Measurements from ENCODE around the gene ADAM11.
"Not testable (repeated sequence)": the region's sequence is repeated elsewhere in the genome, so short reads cannot be mapped to it uniquely, and the experiment has no call there.

Gene ADAM11

GRCh38 chr17:44758414-44759085, at the start of gene ADAM11:
ADAM11 (plus strand) TSS chr17:44758988; CDS start chr17:44759200, 212 bp downstream.
- DNase-seq (ENCODE audit: low read depth in 2 of 2): no peak

GRCh38 chr17:44719444-44719843, 39.3 kb upstream of the ADAM11 start:
- DNase-seq (ENCODE audit: low read depth in 2 of 2): no peak

DNA sequence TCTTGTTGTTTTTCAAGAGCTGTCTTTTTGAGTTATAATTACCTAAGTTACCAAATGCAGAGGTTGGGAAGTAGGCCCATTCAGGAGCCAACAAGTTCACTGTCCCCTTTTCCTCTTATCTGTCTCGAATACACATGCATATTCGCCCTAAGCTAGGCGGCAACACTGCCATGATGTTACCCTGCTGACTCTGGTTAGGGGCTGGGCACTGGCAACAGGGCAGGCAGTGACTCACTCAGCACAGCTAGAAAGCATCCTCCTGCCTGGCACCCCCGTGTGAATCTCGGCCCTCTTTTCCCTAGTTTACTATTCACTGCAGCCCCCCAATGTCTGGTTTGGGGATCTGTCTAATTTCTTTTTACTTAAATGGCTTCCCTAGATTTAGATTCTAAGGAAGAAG, 36.5 kb upstream of the ADAM11 start:
- DNase-seq (ENCODE audit: low read depth in 2 of 2): no peak

- DNase-seq (ENCODE audit: low read depth in 2 of 2): not testable (repeated sequence)
Observed at GRCh38 chr17:44726121-44726520, 32.7 kb upstream of the ADAM11 start.

DNA sequence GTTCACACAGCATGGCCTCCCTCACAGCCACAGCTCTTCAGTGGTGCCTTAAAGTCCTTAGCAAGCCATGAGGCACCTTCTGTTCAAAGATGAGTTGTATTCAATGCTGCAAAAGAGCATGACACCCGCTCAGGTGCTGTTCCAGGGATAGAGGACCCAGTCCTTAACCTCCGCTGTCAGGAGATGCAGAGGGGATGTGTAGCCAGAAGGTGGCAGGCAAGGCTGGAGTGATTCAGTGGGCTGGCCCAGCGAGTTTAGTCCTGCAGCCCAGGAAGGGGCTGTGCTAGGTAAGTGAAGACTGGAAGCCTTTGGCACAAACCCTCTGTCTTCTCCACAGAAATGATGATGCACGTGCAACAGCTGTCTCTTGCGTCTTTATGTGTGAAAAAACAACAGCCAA, 25.0 kb upstream of the ADAM11 start:
- no peak for DNase-seq (ENCODE audit: low read depth in 2 of 2)

DNA sequence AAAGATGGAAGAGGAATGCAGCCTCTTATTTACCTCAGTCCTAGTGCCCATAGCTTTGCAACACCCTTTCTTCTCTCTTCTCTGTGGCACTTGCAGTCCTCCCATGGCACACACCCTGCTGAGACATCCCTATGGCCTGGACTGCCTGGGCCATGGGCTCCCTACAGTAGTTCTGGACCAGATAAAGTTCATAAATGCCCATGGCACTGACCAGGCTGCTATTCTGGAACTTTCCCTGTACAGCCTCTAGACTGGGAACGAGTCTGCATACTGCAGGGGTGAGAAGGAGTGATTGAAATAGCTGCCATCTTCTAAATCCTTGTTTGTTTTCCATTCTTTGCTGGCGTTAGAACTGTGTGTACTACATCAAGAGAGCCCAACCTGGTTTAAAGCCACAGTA, 24.5 kb upstream of the ADAM11 start:
- no peak for DNase-seq (ENCODE audit: low read depth in 2 of 2)

DNA sequence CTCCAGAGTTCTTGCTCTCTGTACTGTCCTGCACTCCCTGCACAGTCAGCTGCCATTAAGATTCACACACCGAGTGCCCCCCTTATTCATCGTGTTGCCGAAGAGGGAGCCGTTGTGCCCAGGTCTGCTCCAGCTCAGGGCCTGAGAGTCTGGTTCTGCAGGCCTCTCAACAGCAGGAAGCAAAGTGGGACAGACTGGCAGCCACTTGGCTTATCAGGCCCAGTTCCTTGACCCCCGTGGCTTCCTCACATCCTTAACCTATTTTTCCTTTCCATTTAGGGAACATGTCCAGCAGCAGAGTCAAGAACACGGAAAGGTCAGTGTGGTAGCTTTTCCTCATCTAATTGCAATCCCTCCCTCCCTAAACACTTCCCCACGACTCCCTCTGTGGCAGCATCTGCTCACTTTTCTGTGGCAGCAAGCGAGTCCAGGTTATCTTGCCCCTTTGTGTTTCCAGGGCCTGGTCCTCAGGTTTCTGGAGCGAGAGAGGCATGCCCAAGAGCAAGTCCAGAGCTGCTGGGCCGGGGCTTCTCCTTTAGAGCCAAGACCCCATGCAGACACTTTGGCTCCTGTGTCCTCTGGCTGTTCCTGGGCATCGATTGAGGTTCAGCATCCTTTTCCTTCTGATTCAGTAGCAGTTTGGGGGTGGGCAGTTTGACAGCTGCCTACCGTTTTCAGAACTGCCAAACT, 22.1 kb upstream of the ADAM11 start:
- no peak for DNase-seq (ENCODE audit: low read depth in 2 of 2)

- DNase-seq (ENCODE audit: low read depth in 2 of 2): no peak
Observed at GRCh38 chr17:44738214-44738906, 20.4 kb upstream of the ADAM11 start.

DNA sequence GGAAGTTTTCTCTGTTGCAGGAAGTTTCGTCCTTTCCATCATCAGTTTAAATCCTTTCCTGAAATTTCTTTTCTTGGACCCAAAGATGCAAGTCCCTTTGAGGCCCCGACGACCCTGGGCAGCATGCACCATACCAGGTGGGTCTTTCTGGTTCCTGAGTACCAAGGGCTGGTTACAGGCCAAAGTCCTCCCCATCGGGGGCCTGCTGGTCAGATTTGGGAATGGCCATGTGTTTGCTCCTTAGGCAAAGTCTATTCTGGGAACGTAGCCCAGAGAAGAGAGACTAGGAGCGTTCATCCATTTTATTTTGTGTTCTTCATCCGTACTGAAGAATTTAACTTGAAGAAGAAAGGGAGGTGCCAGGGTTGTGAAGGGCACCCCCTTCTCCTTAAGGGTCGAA, 17.5 kb upstream of the ADAM11 start:
- no peak for DNase-seq (ENCODE audit: low read depth in 2 of 2)

GRCh38 chr17:44745301-44745700, 13.5 kb upstream of the ADAM11 start:
- DNase-seq (ENCODE audit: low read depth in 2 of 2): no peak

GRCh38 chr17:44745738-44746137, 13.1 kb upstream of the ADAM11 start:
- DNase-seq (ENCODE audit: low read depth in 2 of 2): not testable (repeated sequence)

GRCh38 chr17:44747566-44747965, 11.2 kb upstream of the ADAM11 start:
- no peak for DNase-seq (ENCODE audit: low read depth in 2 of 2)

DNA sequence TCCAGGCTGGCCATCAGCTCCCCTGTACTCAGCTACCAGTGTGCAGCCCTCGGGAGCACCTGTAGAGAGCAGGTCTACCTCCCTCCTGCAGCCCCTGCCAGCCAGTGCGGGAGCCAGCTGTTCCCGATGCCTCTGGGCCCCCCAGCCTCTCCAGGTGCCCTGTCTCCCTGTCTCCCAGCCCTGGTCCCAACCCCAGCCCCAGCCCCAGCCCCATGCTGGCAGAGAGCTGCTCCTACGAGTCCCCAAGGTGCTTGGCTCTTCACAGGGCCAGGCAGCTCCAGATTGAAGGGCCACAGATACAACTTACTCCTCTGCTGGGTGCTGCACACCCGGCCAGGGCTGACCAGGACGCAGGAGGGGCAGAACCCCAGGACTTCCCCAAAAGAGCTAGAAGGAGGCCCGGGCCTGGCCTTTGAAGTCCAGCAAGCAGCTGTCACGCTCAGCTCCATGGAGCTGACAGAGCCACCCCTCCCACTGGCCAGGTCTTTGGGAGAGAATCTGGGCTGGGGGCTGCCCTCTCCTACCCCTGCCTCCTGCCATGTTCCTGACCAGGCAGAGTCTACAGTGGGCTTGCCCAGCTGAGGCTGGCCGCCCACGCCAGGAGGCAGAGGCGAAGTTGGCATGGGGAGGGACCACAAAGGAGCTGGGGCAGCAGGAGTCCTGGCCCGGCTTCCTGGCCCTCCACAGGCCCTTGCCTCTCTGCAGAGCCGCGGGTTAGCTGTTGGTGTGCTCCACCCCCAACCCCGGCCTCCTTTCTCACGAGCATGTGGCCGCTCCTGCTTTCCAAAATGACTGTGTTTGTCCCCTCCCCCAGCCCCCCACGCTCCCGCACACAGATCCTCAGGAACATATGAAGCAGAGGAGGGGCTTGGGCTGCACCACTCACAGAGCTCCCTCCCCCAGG, 9.5 kb upstream of the ADAM11 start:
- DNase-seq (ENCODE audit: low read depth in 2 of 2): no peak

DNA sequence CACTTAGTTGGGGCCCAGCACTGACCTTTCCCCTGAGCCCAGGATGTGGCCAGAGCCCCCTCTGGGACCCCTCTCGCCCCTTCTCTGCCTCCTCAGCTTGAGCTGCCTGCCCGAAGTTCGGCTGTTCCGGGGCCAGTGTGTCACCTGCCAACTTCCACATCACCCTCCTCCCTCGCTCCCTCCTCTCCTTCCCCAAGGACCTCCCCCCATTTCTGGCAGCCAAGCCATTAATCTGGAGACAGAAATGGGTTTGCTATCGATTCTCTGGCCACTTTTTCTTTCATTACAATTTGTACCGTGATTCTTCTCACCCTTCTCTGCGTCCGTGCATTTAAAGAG, 8.8 kb upstream of the ADAM11 start:
- DNase-seq (ENCODE audit: low read depth in 2 of 2): no peak

- DNase-seq (ENCODE audit: low read depth in 2 of 2): no peak
Observed at GRCh38 chr17:44751331-44751730, 7.5 kb upstream of the ADAM11 start.

- no peak for DNase-seq (ENCODE audit: low read depth in 2 of 2)
Observed at GRCh38 chr17:44751806-44752205, 7.0 kb upstream of the ADAM11 start.

DNA sequence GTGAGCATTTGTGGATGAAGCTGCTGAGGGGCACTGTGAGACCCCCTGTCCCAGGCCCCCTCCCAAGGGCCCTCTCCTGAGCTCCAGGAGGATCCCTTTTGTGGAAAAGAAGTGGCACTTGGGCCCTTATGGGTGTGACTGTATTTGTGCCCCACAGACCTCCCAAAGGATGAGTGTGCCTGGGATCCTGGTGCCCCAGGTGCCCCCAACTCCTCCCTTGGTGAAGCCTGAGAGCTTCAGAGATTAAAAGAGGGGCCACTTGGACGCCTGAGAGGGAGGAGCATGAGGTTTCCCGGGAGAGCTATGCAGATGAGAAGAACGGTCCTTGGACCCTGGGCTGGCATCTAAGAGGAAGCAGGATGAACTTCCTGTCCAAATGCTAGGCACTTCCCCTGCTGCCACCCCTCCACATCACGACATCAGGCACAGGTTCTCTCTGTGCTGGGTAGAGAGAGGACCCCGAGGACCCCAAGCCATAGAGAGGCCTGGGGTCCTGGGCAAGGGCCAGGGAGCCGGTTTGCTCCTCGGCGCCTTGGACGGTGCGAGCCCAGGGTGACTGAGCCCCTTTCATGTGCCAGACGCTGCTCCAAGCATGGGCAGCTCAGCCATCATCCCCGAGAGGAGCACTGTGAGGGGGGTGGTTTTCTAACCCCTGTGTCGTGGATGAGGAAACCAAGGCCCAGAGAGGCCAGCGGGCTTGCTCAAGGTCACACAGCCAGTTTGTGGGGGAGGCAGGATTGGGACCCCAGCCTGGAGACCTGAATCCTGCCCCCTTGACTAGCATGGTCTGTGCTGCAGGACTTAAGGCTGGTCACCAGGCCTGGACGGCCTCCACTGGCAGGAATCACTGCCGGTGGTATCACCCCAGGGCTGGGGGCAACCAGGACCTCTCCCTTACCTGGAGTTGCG, 5.6 kb upstream of the ADAM11 start:
- DNase-seq (ENCODE audit: low read depth in 2 of 2): no peak

- no peak for DNase-seq (ENCODE audit: low read depth in 2 of 2)
Observed at GRCh38 chr17:44754276-44754675, 4.5 kb upstream of the ADAM11 start.

DNA sequence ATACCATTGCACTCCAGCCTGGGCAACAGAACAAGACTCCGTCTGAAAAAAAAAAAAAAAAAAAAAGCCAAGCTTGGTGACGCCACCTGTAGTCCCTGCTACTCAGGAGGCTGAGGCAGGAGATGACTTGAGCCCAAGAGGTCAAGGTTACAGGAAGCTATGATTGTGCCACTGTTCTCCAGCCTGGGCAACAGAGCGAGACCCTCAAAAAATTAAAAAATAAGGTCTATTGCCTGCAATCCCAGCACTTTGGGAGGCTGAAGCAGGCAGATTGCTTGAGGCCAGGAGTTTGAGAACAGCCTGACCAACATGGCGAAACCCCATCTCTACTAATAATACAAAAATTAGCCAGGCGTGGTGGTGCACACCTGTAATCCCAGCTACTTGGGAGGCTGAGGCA, 3.6 kb upstream of the ADAM11 start:
- not testable (repeated sequence) for DNase-seq (ENCODE audit: low read depth in 2 of 2)

DNA sequence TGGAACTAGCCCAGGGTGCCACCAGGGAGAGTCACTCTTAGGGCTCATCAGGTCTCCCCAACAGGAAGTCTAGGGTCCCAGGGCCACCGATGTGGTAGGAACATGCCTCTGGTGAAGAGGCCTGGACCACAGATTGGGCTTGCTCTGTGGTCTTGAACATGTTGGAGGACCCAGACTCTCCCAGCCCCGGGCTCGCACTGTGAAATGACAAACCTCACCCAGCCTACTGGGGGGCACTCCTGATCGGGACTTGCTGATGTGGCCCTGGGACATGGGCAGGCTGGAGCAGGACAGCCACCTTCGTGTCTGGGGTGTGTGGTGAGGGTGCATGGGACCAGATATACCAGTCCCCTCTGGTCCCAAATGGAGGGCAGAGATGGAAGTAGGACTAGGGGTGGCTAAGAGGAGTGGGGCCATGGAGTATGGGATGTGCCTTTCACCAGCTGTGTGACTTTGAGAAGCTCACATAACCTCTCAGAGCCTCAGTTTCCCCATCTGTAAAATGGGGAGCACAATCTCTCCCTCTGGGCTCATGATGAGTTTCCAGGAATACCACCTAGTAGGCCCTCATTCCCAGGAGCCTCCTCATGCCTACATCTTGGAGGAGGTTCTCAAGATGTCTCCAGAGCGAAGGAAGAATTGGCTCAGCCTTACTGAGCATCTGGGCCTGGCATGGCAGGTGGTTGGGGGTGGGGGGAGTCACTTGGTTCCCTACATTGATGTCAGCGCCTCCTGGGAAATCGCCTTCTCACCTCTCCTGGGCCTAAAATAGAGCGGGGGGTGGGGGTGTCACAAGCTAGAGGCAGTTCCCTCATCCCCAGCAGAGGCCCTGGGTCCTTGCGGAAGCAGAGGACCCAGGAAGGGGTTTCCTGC, 1.5 kb upstream of the ADAM11 start:
- DNase-seq (ENCODE audit: low read depth in 2 of 2): no peak
